Stimulated activated CD8-positive, alpha-beta memory T cell treated with anti-CD3 and anti-CD28 coated beads, Interleukin-12 subunit alpha, Interleukin-12 subunit beta, amount 100 ng/mL, for 4 hours (primary cell): ENCODE measurements around the gene LUZP2.

Experiments
- DNase-seq: peaks from one replicate; pipeline ENCODE4 v3.0.0-alpha.2; 2020; ENCODE audit warnings: low read depth

Gene LUZP2

GRCh38 chr11:24716403-24716802 lies 219.6 kb downstream of the LUZP2 start:
- no peak for DNase-seq

- no peak for DNase-seq
These were observed 226.4 kb downstream of the LUZP2 start for GRCh38 chr11:24723231-24723630.

- DNase-seq = no peak
These were observed 234.7 kb downstream of the LUZP2 start for GRCh38 chr11:24731554-24731953.

- no peak for DNase-seq
These were observed 237.9 kb downstream of the LUZP2 start for GRCh38 chr11:24734742-24735237.

- DNase-seq = no peak
These were observed 242.1 kb downstream of the LUZP2 start for GRCh38 chr11:24738972-24739371.

- no peak for DNase-seq
These were observed 242.8 kb downstream of the LUZP2 start for GRCh38 chr11:24739637-24740036.

- DNase-seq = no peak
These were observed 250.7 kb downstream of the LUZP2 start for GRCh38 chr11:24747275-24748251.

GRCh38 chr11:24748261-24748660 lies 251.4 kb downstream of the LUZP2 start:
- DNase-seq = no peak

GRCh38 chr11:24754406-24754805 lies 257.6 kb downstream of the LUZP2 start:
- DNase-seq = no peak

GRCh38 chr11:24755260-24755839 lies 258.5 kb downstream of the LUZP2 start:
- DNase-seq = no peak

- DNase-seq = no peak
These were observed 262.9 kb downstream of the LUZP2 start for GRCh38 chr11:24759742-24760141.

- DNase-seq = no peak
These were observed 263.8 kb downstream of the LUZP2 start for GRCh38 chr11:24760681-24761080.

- DNase-seq = no peak
These were observed 265.2 kb downstream of the LUZP2 start for GRCh38 chr11:24762076-24762475.

- no peak for DNase-seq
These were observed 270.6 kb downstream of the LUZP2 start for GRCh38 chr11:24767411-24767810.

- no peak for DNase-seq
These were observed 276.5 kb downstream of the LUZP2 start for GRCh38 chr11:24773322-24773721.

GRCh38 chr11:24779791-24780190 lies 282.9 kb downstream of the LUZP2 start:
- DNase-seq = no peak

GRCh38 chr11:24781288-24781687 lies 284.4 kb downstream of the LUZP2 start:
- no peak for DNase-seq

- no peak for DNase-seq
These were observed 296.6 kb downstream of the LUZP2 start for GRCh38 chr11:24793479-24793878.

GRCh38 chr11:24794064-24794463 lies 297.2 kb downstream of the LUZP2 start:
- no peak for DNase-seq

GRCh38 chr11:24805671-24806070 lies 308.8 kb downstream of the LUZP2 start:
- DNase-seq = no peak

GRCh38 chr11:24808173-24808572 lies 311.3 kb downstream of the LUZP2 start:
- no peak for DNase-seq

GRCh38 chr11:24819006-24819405 lies 322.2 kb downstream of the LUZP2 start:
- no peak for DNase-seq

GRCh38 chr11:24819863-24820434 lies 323.1 kb downstream of the LUZP2 start:
- DNase-seq = no peak
